RWPE2 (cell line): ENCODE data around the gene SEC61A2.

ENCODE experiments used
- ATAC-seq: fragments of 200-7000 bp; cut with Tn5 transposase; 3 replicates; pipeline ENCODE4 v1.9.1; 2021; ENCODE audit warnings: low read depth
- DNase-seq: peaks from one replicate; pipeline ENCODE4 v3.0.0-alpha.2; 2020; ENCODE audit warnings: low spot score
- H3K27ac ChIP-seq: fragments of 450-650 bp; 2 replicates; pipeline ENCODE4 v1.5.1; 2017; ENCODE audit warnings: mild to moderate bottlenecking; ENCODE audit not compliant: poor library complexity, severe bottlenecking
- H3K27me3 ChIP-seq: fragments of 250-450 bp; sonication (Bioruptor Pico); 2 replicates; pipeline ENCODE4 v1.5.1; 2021; ENCODE audit warnings: mild to moderate bottlenecking, moderate library complexity; ENCODE audit not compliant: insufficient read depth, poor library complexity, severe bottlenecking
- H3K36me3 ChIP-seq: fragments of 250-450 bp; sonication (Bioruptor Pico); 2 replicates; pipeline ENCODE4 v1.5.1; 2020; ENCODE audit warnings: low read depth, mild to moderate bottlenecking, moderate library complexity
- H3K4me1 ChIP-seq: fragments of 250-450 bp; sonication (Bioruptor Pico); 2 replicates; pipeline ENCODE4 v1.5.1; 2021; ENCODE audit warnings: mild to moderate bottlenecking, moderate library complexity; ENCODE audit not compliant: insufficient read depth, poor library complexity, severe bottlenecking
- H3K4me3 ChIP-seq: fragments of 250-450 bp; sonication (Bioruptor Pico); 2 replicates; pipeline ENCODE4 v1.5.1; 2021; ENCODE audit warnings: mild to moderate bottlenecking, moderate library complexity; ENCODE audit not compliant: severe bottlenecking
- H3K9me3 ChIP-seq: fragments of 250-450 bp; sonication (Bioruptor Pico); 2 replicates; pipeline ENCODE4 v1.5.1; 2021; ENCODE audit warnings: mild to moderate bottlenecking, moderate library complexity; ENCODE audit not compliant: severe bottlenecking
- TF ChIP-seq, protein P1 (sequence below): fragments of 450-650 bp; IDR thresholded peaks from one replicate; pipeline ENCODE4 v1.5.1; 2017; ENCODE audit warnings: mild to moderate bottlenecking, moderate library complexity; ENCODE audit not compliant: poor library complexity, severe bottlenecking

SEC61A2 gene

GRCh38 chr10:12205082-12205481 is 75.6 kb downstream of the SEC61A2 start:
- Histone ChIP-seq H3K4me1 (no peaks in the 10 kb centered on the region), H3K27me3 (no peaks in the 10 kb centered on the region), H3K27ac (no peak overlapping the region), H3K36me3 (peaks cover 87% of the 10 kb centered on the region), H3K9me3 (no peaks in the 10 kb centered on the region), H3K4me3 (no peak overlapping the region)
- TF ChIP-seq, protein P1, sequence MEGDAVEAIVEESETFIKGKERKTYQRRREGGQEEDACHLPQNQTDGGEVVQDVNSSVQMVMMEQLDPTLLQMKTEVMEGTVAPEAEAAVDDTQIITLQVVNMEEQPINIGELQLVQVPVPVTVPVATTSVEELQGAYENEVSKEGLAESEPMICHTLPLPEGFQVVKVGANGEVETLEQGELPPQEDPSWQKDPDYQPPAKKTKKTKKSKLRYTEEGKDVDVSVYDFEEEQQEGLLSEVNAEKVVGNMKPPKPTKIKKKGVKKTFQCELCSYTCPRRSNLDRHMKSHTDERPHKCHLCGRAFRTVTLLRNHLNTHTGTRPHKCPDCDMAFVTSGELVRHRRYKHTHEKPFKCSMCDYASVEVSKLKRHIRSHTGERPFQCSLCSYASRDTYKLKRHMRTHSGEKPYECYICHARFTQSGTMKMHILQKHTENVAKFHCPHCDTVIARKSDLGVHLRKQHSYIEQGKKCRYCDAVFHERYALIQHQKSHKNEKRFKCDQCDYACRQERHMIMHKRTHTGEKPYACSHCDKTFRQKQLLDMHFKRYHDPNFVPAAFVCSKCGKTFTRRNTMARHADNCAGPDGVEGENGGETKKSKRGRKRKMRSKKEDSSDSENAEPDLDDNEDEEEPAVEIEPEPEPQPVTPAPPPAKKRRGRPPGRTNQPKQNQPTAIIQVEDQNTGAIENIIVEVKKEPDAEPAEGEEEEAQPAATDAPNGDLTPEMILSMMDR = no peak
- ATAC-seq = no peak
- DNase-seq = no peak

GRCh38 chr10:12207114-12207513 is 77.6 kb downstream of the SEC61A2 start:
- TF ChIP-seq, protein P1 = no peak
- Histone ChIP-seq H3K27me3 (no peaks in the 10 kb centered on the region), H3K9me3 (no peaks in the 10 kb centered on the region), H3K4me1 (no peaks in the 10 kb centered on the region), H3K36me3 (peaks cover 87% of the 10 kb centered on the region), H3K27ac (no peak overlapping the region), H3K4me3 (no peak overlapping the region)
- ATAC-seq (no peak), DNase-seq (no peak)

DNA sequence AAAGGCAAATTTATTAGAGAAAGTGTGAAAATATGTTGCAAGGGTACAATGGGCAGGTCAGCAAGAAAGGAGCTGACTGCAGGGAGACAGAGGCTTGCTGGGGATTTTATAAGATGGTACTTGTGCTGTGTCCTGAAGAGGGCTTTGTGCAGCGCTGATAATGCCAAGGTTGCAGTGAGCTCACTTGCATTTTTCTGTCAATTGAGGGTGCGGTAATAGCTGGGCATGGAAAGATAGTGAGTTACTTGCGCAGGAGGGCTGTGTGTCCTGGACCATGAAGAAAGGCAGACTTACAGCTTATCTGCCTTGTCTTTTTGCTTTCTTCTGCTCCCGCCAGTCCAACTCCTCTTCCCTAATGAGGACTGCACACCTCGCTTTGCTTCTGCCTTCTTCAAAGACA is 79.0 kb downstream of the SEC61A2 start:
- no peaks in the 10 kb centered on the region for H3K9me3 ChIP-seq
- DNase-seq (no peak), ATAC-seq (no peak)
- TF ChIP-seq, protein P1 = no peak
- H3K27ac ChIP-seq = no peak overlapping the region
- H3K4me1 ChIP-seq = no peaks in the 10 kb centered on the region
- no peak overlapping the region for H3K4me3 ChIP-seq
- no peaks in the 10 kb centered on the region for H3K27me3 ChIP-seq
- H3K36me3 ChIP-seq = peaks cover 83% of the 10 kb centered on the region

- H3K4me3 ChIP-seq = no peak overlapping the region
- ATAC-seq (no peak), DNase-seq (no peak)
- H3K27me3 ChIP-seq = no peaks in the 10 kb centered on the region
- TF ChIP-seq, protein P1 = no peak
- no peaks in the 10 kb centered on the region for H3K4me1 ChIP-seq
- H3K27ac ChIP-seq = no peak overlapping the region
- H3K9me3 ChIP-seq = no peaks in the 10 kb centered on the region
- peaks cover 86% of the 10 kb centered on the region for H3K36me3 ChIP-seq
Observed at GRCh38 chr10:12212454-12212853, 83.0 kb downstream of the SEC61A2 start.

DNA sequence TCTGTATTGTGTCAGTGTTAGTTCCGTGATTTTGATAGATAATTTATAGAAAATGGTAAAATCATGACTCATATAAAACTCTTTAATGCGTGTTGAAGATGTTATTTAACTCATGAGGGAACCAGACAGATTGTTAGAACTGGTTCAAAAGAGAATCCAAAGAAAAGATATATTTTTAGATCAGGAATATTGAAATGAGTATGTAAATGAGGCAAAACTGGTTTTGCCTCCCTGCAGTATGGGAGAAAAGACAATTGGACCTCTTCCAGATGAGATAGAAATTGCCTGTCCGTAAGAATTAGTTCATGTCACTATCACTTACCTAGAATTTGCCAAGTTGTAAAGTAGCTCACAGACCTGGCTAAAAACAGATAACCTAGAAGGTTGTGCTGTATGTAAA is 84.1 kb downstream of the SEC61A2 start:
- Histone ChIP-seq H3K27ac (no peak overlapping the region), H3K4me3 (no peak overlapping the region), H3K27me3 (no peaks in the 10 kb centered on the region), H3K36me3 (peaks cover 87% of the 10 kb centered on the region), H3K4me1 (no peaks in the 10 kb centered on the region), H3K9me3 (no peaks in the 10 kb centered on the region)
- ATAC-seq (no peak), DNase-seq (no peak)
- TF ChIP-seq, protein P1 = no peak
